HG03108 (cell line): ENCODE measurements around the gene BDH1.

Source experiments
- ATAC-seq: cut with Tn5 transposase; IDR thresholded peaks from one replicate; pipeline ENCODE4 v1.9.1; 2021; ENCODE audit warnings: moderate library complexity; ENCODE audit not compliant: unreplicated experiment

Gene BDH1

GRCh38 chr3:197464794-197465193, 91.0 kb downstream of the BDH1 start:
- no peak for ATAC-seq

GRCh38 chr3:197463279-197463678, 92.5 kb downstream of the BDH1 start:
- ATAC-seq = no peak

GRCh38 chr3:197462808-197463207, 93.0 kb downstream of the BDH1 start:
- ATAC-seq = no peak

- ATAC-seq = no peak
These were observed 95.1 kb downstream of the BDH1 start for GRCh38 chr3:197460639-197461038.

GRCh38 chr3:197460002-197460401, 95.8 kb downstream of the BDH1 start:
- no peak for ATAC-seq
